Measurements from ENCODE around the gene BSN. TPM values are rescaled to one million over a fixed set of nuclear protein-coding genes. Genes with fewer than 3 reads are reported as not detected.
"Not testable (repeated sequence)": the region's sequence is repeated elsewhere in the genome, so short reads cannot be mapped to it uniquely, and the experiment has no call there.

BSN gene
- total RNA-seq, 1 experiment from 2014 or later = 0.18 TPM

GRCh38 chr3:49670940-49671290 lies 116.6 kb downstream of the BSN start:
- DNase-seq (ENCODE audit: low read depth) = no peak

GRCh38 chr3:49671291-49672288 lies 117.3 kb downstream of the BSN start:
- DNase-seq (ENCODE audit: low read depth) = peak; percentile 74

GRCh38 chr3:49673121-49673714 lies 118.9 kb downstream of the BSN start:
- DNase-seq (ENCODE audit: low read depth) = no peak

- DNase-seq (ENCODE audit: low read depth) = peak; percentile 98
These were observed 119.6 kb downstream of the BSN start, which contains the start of gene APEH for GRCh38 chr3:49673715-49674496. APEH (plus strand) TSS chr3:49674351; CDS start chr3:49674402, 51 bp downstream.

GRCh38 chr3:49674497-49674983 lies 120.3 kb downstream of the BSN start:
- DNase-seq (ENCODE audit: low read depth) = no peak

- DNase-seq (ENCODE audit: low read depth) = no peak
These were observed 121.6 kb downstream of the BSN start for GRCh38 chr3:49675912-49676311.

GRCh38 chr3:49680493-49681231 lies 126.4 kb downstream of the BSN start:
- no peak for DNase-seq (ENCODE audit: low read depth)

- DNase-seq (ENCODE audit: low read depth) = no peak
These were observed 126.9 kb downstream of the BSN start for GRCh38 chr3:49681232-49681522.

GRCh38 chr3:49681543-49681942 lies 127.3 kb downstream of the BSN start:
- no peak for DNase-seq (ENCODE audit: low read depth)

GRCh38 chr3:49683162-49683561 lies 128.9 kb downstream of the BSN start:
- no peak for DNase-seq (ENCODE audit: low read depth)

GRCh38 chr3:49684453-49684852 lies 130.2 kb downstream of the BSN start:
- DNase-seq (ENCODE audit: low read depth) = not testable (repeated sequence)

GRCh38 chr3:49685103-49685502 lies 130.8 kb downstream of the BSN start:
- not testable (repeated sequence) for DNase-seq (ENCODE audit: low read depth)

- DNase-seq (ENCODE audit: low read depth) = not testable (repeated sequence)
These were observed 131.6 kb downstream of the BSN start for GRCh38 chr3:49685846-49686245.

- DNase-seq (ENCODE audit: low read depth) = not testable (repeated sequence)
These were observed 132.1 kb downstream of the BSN start for GRCh38 chr3:49686346-49686745.

- not testable (repeated sequence) for DNase-seq (ENCODE audit: low read depth)
These were observed 132.6 kb downstream of the BSN start for GRCh38 chr3:49686769-49687423.

GRCh38 chr3:49687424-49687795 lies 133.1 kb downstream of the BSN start:
- not testable (repeated sequence) for DNase-seq (ENCODE audit: low read depth)

GRCh38 chr3:49688338-49689045 lies 134.2 kb downstream of the BSN start:
- not testable (repeated sequence) for DNase-seq (ENCODE audit: low read depth)

- peak; percentile 87 for DNase-seq (ENCODE audit: low read depth)
These were observed 135.0 kb downstream of the BSN start, which contains the start of the genes MST1 and RNF123 for GRCh38 chr3:49689046-49689907. MST1 (minus strand) TSS chr3:49689474; CDS start chr3:49688691, 783 bp downstream. RNF123 (plus strand) TSS chr3:49689557; CDS start chr3:49691166, 1,609 bp downstream.

Measured in HT1080 (cell line).